Superior temporal gyrus (tissue), 1 donor: ENCODE measurements around the gene OR52L1.

Source experiments
- DNase-seq: peaks from one replicate; pipeline ENCODE4 v3.0.0-alpha.2; 2016; ENCODE audit errors: extremely low spot score

The OR52L1 gene

GRCh38 chr11:5940748-5941147 lies 46.0 kb downstream of the OR52L1 start:
- no peak for DNase-seq

GRCh38 chr11:5938603-5938965 lies 48.2 kb downstream of the OR52L1 start:
- no peak for DNase-seq

- DNase-seq: no peak
Observed at GRCh38 chr11:5937868-5938602, 48.8 kb downstream of the OR52L1 start.
